Measurements from ENCODE around the gene SDHA. TPM values are rescaled to one million over a fixed set of nuclear protein-coding genes. Genes with fewer than 3 reads are reported as not detected.

Gene SDHA
- total RNA-seq, 2 experiments from 2014 or later, result 167 to 172 TPM

DNA sequence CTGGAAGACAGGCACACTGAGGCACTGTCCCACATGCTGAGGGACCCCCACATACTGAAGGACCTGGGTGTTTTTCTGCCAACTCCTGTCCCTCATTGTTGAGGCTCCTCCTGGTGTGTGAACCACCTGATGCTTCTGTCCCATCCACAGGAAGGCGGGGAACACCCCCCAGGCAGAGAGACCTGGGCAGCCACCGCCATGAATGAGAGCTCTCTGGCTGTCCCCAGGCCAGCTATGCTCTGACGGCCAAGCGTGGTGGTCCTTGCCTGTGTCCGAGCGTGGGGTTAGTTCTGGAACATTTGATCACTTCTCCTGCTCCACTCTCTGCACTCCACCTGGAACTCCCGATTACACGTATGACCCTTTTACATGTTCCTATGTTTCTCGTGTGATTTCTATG is 38.7 kb upstream of the SDHA start:
- Mint-ChIP-seq H3K4me1 (no peaks in the 10 kb centered on the region), H3K27me3 (no peaks in the 10 kb centered on the region), H3K9me3 (no peaks in the 10 kb centered on the region), H3K4me3 (no peak overlapping the region), H3K27ac (no peak overlapping the region), H3K36me3 (no peaks in the 10 kb centered on the region)
- ATAC-seq (ENCODE audit: low read depth) (no peak), DNase-seq (no peak)
- POLR2A ChIA-PET, result no interaction called here

- POLR2A ChIA-PET, result no interaction called here
- no peaks in the 10 kb centered on the region for H3K4me1 Mint-ChIP-seq
- no peak for ATAC-seq (ENCODE audit: low read depth)
Measured at GRCh38 chr5:180286-180918, 37.7 kb upstream of the SDHA start.

GRCh38 chr5:181160-181559 is 37.0 kb upstream of the SDHA start:
- Mint-ChIP-seq H3K9me3 (no peaks in the 10 kb centered on the region), H3K36me3 (no peaks in the 10 kb centered on the region), H3K4me3 (no peak overlapping the region), H3K27ac (no peak overlapping the region), H3K4me1 (no peaks in the 10 kb centered on the region), H3K27me3 (no peaks in the 10 kb centered on the region)
- POLR2A ChIA-PET, result no interaction called here
- DNase-seq (no peak), ATAC-seq (ENCODE audit: low read depth) (no peak)

More at GRCh38 chr5:180286-180918, 37.7 kb upstream of the SDHA start:
- DNase-seq, result no peak
- Mint-ChIP-seq H3K27ac (no peak overlapping the region), H3K4me3 (no peak overlapping the region), H3K36me3 (no peaks in the 10 kb centered on the region), H3K27me3 (no peaks in the 10 kb centered on the region), H3K9me3 (no peaks in the 10 kb centered on the region)

GRCh38 chr5:181566-181965 is 36.6 kb upstream of the SDHA start:
- POLR2A ChIA-PET, result no interaction called here
- ATAC-seq (ENCODE audit: low read depth), result no peak

DNA sequence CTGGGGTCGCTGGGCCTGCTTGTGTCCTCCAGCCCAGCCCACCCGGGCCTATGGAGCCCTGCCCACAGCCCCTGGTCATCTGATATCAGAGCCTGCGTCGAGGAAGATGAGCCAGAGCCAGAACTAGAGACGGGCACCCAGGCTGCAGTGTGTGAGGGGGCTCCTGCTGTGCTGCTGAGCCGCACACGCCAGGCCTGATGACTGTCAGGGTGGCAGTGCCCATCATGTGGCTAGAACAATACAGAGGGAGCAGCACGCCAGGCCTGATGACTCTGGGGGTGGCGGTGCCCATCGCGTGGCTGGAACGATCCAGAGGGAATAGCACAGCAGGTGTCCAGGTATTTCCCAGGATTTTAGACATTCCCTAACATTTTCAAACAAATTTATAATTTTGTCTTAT is 36.0 kb upstream of the SDHA start:
- DNase-seq (no peak), ATAC-seq (ENCODE audit: low read depth) (no peak)
- no peaks in the 10 kb centered on the region for H3K9me3 Mint-ChIP-seq
- H3K4me3 Mint-ChIP-seq, result no peak overlapping the region
- POLR2A ChIA-PET, result no interaction called here
- H3K27me3 Mint-ChIP-seq, result no peaks in the 10 kb centered on the region
- no peak overlapping the region for H3K27ac Mint-ChIP-seq
- no peaks in the 10 kb centered on the region for H3K36me3 Mint-ChIP-seq
- no peaks in the 10 kb centered on the region for H3K4me1 Mint-ChIP-seq

More at GRCh38 chr5:181566-181965, 36.6 kb upstream of the SDHA start:
- no peak overlapping the region for H3K4me3 Mint-ChIP-seq
- no peaks in the 10 kb centered on the region for H3K36me3 Mint-ChIP-seq
- no peaks in the 10 kb centered on the region for H3K4me1 Mint-ChIP-seq
- no peaks in the 10 kb centered on the region for H3K9me3 Mint-ChIP-seq
- DNase-seq, result no peak
- H3K27me3 Mint-ChIP-seq, result no peaks in the 10 kb centered on the region
- no peak overlapping the region for H3K27ac Mint-ChIP-seq

GRCh38 chr5:184471-184870 is 33.6 kb upstream of the SDHA start:
- H3K36me3 Mint-ChIP-seq, result no peaks in the 10 kb centered on the region
- H3K4me1 Mint-ChIP-seq, result peaks cover 6% of the 10 kb centered on the region
- no peaks in the 10 kb centered on the region for H3K27me3 Mint-ChIP-seq
- no peak for DNase-seq
- POLR2A ChIA-PET, result no interaction called here
- H3K27ac Mint-ChIP-seq, result no peak overlapping the region
- no peak overlapping the region for H3K4me3 Mint-ChIP-seq
- ATAC-seq (ENCODE audit: low read depth), result no peak
- no peaks in the 10 kb centered on the region for H3K9me3 Mint-ChIP-seq

DNA sequence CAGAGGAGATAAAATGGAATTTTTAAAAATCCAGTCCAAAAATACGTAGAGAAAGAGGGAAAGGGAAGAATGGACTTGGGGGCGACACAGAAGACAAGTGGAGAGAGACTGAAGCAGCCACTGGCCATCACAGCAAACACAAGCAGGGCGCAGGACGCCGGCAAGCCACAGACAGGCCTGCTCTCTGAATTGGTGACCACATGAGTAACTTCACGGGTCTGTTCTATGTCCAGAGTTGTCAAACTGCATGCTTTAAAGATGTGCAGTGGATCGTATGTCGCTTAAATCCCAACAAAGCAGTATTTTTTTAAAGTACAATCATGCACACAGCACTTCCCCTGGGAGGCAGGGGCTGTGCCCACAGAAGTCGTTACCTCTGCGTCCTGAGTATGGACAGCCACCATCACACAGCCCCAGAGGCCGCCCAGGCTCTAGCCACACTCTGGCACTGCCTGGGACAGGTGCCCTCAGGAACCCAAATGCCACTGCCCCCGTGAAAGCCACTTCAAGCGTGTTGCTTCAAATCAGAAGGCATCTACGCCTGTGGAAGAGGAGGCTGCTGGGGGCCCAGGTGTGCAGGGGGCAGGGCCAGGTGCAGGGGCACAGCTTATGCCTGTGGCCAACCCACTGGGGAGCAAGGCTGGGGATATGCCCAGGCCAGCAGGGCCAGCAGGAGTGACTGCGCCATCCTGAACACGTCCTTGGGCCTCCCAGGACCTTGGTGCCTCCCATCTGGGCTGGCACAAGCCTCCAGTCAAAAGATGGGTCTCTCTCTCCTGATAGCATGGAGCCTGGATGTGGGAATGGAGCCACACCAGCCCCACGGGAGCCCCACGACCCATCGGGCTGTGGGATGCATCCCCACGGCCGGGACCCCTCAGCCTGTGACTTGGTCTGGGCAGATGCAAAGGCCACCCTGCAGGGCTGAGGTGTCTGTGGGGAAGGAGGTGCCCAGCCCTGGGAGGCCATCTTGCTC is 32.7 kb upstream of the SDHA start:
- POLR2A ChIA-PET, result no interaction called here
- Mint-ChIP-seq H3K36me3 (no peaks in the 10 kb centered on the region), H3K9me3 (no peaks in the 10 kb centered on the region), H3K27ac (no peak overlapping the region), H3K27me3 (no peaks in the 10 kb centered on the region), H3K4me1 (peaks cover 8% of the 10 kb centered on the region), H3K4me3 (no peak overlapping the region)
- ATAC-seq (ENCODE audit: low read depth) (no peak), DNase-seq (no peak)

GRCh38 chr5:186091-187041 is 31.8 kb upstream of the SDHA start:
- no peaks in the 10 kb centered on the region for H3K36me3 Mint-ChIP-seq
- H3K4me3 Mint-ChIP-seq, result no peak overlapping the region
- no peak overlapping the region for H3K27ac Mint-ChIP-seq
- no peaks in the 10 kb centered on the region for H3K27me3 Mint-ChIP-seq
- H3K4me1 Mint-ChIP-seq, result peaks cover 8% of the 10 kb centered on the region
- POLR2A ChIA-PET, result interaction anchor here (2.5 kb wide), 1 partner anchor 32 kb away, joined by 14 read pairs; the partner anchor contains the start of genes CCDC127 and SDHA
- DNase-seq (no peak), ATAC-seq (ENCODE audit: low read depth) (no peak)
- no peaks in the 10 kb centered on the region for H3K9me3 Mint-ChIP-seq

- no peak overlapping the region for H3K27ac Mint-ChIP-seq
- POLR2A ChIA-PET, result interaction anchor here (2.5 kb wide), 1 partner anchor 32 kb away, joined by 14 read pairs; the partner anchor contains the start of genes CCDC127 and SDHA
- ATAC-seq (ENCODE audit: low read depth), result no peak
- no peak for DNase-seq
- H3K27me3 Mint-ChIP-seq, result no peaks in the 10 kb centered on the region
- H3K4me1 Mint-ChIP-seq, result peaks cover 8% of the 10 kb centered on the region
- no peaks in the 10 kb centered on the region for H3K9me3 Mint-ChIP-seq
- no peaks in the 10 kb centered on the region for H3K36me3 Mint-ChIP-seq
- H3K4me3 Mint-ChIP-seq, result no peak overlapping the region
Measured at GRCh38 chr5:187042-187431, 31.1 kb upstream of the SDHA start.

GRCh38 chr5:187617-188451 is 30.3 kb upstream of the SDHA start:
- peak; percentile 19 for DNase-seq
- ATAC-seq (ENCODE audit: low read depth), result no peak
- Mint-ChIP-seq H3K27ac (no peak overlapping the region), H3K4me3 (peak overlapping the region; percentile 13), H3K27me3 (no peaks in the 10 kb centered on the region), H3K36me3 (no peaks in the 10 kb centered on the region), H3K4me1 (peaks cover 8% of the 10 kb centered on the region), H3K9me3 (no peaks in the 10 kb centered on the region)
- POLR2A ChIA-PET, result interaction anchor here (1.1 to 2.5 kb wide), 2 partner anchors 31 to 84 kb away, joined by 4 to 14 read pairs; partner anchors contain the start of genes CCDC127, PDCD6 and SDHA

GRCh38 chr5:188488-189481 is 29.3 kb upstream of the SDHA start:
- no peaks in the 10 kb centered on the region for H3K9me3 Mint-ChIP-seq
- DNase-seq (peak; percentile 92), ATAC-seq (ENCODE audit: low read depth) (peak; percentile 93)
- H3K4me3 Mint-ChIP-seq, result peak overlapping the region; percentile 42
- no peaks in the 10 kb centered on the region for H3K27me3 Mint-ChIP-seq
- peaks cover 8% of the 10 kb centered on the region for H3K4me1 Mint-ChIP-seq
- POLR2A ChIA-PET, result interaction anchor here (1.1 to 2.5 kb wide), 2 partner anchors 30 to 83 kb away, joined by 4 to 14 read pairs; partner anchors contain the start of genes CCDC127, PDCD6 and SDHA
- H3K27ac Mint-ChIP-seq, result peak overlapping the region; percentile 73
- H3K36me3 Mint-ChIP-seq, result no peaks in the 10 kb centered on the region

Data from activated naive CD8-positive, alpha-beta T cell treated with anti-CD3 and anti-CD28 coated beads, Interleukin-2, amount 10 ng/mL, durations not matched to agents 7 days and 5 days (primary cell).